ENCODE results near the gene ANKRD11.

ANKRD11 gene

DNA sequence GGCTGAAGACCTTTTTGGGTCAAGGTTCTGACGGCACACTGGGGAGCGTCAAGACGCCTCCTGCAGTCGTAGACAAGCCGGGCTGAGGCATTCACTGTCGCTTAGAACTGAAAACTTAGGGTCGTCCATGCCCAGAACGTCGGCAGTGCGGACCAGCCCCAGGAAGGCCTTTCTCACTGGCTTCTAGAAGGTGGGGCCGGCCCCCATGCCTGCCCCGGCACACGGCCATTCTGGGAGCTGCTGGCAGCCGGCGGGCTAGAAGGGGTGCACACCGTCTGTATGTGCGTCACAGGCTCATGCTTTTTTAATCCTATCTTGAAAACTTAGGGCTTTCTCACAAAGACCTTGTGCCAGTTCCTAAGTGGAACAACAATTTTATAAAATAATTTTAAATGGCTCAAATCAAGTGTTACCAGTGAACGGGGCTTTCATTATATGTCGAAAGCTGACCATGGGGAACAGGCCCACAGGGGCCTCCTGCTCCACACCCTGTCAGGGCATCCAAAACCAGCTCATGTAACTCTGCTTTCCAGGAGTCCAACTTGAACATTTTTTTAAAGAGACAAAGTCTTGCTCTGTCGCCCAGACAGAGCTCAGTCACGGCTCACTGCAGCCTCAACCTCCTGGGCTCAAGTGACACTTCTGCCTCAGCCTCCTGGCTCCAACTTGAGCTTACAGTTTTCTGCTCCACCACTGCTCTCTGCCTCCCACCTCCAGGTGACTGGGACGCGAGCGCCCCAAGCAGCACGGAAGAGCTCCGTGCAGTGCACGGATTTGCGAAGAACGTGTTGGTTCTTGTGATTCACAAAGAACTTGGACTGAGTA is 111.2 kb downstream of the ANKRD11 start:
- no peak for FAIRE-seq

DNA sequence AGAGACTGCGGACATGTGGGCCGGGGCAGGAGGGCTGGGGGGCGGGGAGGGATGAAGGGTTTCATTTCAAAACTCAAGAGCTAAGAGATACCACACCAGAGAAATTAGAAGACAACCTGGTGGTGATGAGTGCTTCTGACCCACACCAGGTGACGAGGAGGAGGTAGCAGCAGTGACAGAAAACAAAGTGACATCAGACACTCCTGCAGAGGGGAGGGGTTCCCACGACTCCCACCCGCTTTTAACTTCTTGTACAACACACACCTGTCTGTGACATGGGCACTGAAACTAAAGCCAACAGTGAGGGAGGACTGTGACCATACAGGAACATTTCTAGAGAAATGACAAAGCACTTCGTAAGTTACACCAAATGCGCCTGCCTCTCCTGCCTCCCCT is 112.9 kb downstream of the ANKRD11 start:
- FAIRE-seq = no peak

DNA sequence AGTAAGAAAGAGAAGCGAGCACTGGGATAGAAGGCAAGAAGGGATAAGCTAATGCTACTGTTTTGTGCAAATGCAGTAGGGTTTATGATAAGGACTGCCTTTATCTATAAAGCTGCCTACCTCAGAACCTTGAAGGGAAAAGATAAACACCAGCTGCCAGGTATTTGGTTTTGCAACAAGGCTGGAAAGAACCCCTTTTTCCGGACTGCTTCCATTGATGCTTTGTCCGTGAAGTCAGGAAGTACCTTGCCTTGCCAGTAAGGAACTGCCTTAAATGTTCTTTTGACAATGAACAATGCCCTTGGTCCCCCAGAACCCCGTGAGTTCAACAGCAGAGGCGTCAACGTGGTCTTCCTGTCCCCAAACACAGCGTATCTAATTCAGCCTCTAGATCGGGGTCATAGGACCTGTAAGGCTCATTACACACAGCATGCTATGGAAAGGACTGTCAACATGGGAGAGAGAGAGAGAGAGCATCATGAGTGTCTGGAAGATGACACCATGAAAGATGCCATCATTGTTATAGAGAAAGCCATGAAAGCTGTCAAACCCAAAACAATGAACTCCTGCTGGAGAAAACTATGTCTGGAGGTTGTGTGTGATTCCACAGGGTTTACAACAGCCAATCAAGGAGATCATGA is 113.4 kb downstream of the ANKRD11 start:
- FAIRE-seq = no peak

DNA sequence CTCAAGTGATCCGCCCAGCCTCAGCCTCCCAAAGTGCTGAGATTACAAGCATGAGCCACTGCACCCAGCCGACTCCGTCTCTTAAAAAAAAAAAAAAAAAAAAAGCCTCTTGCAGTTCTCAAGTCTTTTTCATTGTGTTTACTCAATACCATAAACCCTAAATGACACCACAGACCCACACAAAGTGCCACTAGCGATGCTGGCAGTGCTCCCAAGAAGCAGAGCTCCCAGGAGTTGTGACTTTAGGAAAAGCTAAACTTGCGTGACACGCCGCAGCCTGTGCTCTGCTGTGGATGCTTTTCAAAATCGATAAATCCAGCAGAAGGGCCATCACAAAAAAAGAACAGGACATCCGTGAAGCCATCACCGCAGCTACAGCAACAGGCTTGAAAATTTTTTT is 114.7 kb downstream of the ANKRD11 start:
- FAIRE-seq = no peak

DNA sequence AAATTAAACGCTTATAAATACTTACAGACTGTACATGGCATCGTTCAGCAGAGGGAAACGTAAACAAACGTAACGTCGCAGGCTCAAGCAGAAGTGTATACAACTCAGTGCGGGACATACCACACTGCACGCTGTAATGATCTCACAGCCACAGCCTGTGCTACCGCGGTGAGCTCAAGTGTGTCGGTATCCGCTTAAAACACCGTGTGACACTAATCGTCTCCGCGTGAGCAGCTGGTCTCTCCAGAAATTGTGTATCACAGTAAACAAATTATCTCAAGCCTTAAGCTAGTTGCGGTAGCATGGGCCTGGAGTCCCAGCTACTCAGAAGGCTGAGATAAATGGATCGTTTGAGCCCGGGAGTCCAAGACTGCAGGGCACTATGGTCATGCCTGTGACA is 115.3 kb downstream of the ANKRD11 start:
- no peak for FAIRE-seq

DNA sequence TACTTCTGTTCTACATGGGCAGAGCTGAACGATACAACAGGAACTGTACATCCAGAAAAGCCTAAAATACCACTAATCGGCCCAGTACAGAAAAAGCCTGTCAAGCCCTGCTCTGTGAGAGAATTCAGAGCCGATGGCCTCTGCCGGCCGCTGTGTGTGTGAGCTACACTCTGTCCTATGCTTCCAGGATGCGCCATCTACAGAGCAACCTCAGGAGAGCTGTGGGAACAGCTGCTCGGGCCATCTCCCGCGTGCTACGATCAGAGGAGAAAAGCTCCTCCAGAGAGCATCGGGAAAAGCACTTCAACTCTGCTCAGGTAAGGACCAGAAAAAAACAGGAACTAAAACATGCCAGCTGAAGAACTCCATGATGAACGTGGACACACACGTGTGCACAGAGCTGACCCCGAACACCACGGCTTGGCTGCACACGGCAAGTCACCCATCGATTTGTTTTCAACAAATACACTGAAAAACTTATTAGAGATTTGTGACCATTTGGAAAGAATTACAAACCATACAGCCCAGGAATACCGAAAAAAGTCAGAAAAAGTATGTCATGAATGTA is 115.9 kb downstream of the ANKRD11 start:
- no peak for FAIRE-seq

DNA sequence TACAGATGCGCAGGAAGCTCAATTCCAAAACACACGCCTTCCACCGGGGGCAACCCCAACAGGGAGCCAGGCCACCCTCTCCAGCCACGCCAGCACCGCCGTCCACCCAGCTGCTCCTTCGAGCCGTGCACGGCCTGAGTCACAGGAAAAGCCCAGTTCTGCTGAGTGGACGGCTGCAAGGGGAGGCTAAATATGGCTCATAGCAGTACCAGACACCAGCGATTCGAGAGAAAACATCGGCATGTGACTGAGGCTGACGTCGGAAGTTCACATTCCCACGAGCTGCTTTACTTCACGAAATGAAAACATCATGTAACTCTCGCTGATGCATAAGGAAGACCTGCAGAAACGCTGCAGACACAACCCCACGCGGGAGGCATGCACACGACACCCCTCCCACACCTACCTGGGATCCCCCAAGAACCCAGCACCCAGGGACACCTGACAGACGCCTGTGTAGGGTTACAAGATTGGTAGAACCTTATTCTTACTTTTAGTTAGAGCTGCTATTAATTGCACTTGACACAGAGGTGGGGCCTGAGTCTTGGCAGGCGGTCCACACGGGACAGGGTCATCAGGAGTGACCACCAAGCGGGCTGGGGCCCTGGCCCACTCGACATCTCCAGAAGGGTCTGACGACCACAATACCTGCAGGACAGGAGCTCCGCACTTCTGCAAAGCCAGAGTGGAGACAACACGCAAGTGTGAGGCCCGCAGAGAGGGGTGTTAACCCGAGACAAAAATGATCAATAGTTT is 116.8 kb downstream of the ANKRD11 start:
- no peak for FAIRE-seq

DNA sequence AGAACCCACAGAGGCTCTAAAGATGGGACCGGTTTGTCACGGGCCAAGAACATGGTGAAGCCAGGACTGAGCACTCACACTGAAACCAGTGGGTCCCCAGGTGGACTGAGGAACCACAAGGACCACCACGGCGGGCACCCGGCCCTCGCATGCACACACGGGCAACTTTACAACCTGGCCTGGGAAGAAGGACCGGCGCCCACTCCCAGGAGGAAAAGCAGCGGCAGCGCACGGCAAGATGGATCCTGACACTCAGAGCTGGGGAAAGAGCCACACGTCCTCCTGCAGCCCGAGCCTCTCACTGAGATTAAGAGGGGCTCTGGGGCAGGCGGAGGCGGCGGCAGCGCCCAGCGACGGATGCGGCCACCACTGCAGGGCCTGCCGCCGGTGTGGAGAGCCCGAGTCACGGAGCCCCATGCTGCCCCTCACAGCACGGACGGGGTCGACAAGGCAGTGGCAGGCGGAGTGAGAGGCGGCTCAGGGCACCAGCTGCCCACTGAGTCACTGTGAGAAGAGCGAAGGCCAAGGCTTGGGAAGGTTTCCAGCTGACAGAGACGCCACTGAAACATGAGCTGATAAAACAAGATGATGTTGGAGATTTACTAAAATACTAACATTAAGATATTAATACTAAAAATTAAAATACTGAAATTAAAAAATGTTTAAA is 118.3 kb downstream of the ANKRD11 start:
- FAIRE-seq = no peak

DNA sequence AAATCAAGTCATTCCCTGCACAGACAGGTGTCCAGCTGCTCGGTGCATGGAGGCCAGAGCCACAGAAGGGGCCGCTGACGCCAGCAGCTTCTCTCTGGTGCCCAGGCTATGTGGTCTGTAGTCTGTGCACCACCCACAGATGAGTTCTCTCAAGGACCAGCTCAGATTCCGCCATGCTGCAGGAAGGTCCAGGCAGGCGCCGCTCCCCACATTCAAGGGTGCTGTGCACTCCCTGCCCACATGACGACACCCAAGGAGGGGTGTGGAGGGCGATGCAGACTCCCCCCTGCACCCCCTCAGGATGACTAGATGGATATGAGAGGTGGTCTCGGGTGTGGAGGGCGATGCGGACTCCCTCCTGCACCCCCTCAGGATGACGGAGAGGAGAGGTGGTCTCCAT is 119.0 kb downstream of the ANKRD11 start:
- no peak for FAIRE-seq

DNA sequence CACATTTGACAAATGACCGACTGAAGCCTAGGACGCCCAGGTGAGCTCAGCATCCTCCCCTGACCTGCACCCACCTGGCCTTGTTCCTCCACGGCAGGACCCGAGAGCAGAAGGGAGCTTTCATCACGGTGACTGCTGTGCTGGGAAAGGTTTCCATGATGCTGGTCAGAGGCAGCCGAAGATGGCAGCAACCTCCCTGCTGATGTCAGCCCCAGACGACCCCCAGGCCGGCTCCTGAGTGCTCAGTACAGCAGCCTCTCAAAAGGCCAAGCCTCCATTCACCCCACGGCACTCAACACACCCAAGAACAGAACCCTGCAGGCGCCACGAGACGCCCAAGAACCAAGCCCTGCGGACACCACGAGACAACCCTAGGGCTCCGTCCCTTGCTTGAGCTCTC is 119.8 kb downstream of the ANKRD11 start:
- no peak for FAIRE-seq

DNA sequence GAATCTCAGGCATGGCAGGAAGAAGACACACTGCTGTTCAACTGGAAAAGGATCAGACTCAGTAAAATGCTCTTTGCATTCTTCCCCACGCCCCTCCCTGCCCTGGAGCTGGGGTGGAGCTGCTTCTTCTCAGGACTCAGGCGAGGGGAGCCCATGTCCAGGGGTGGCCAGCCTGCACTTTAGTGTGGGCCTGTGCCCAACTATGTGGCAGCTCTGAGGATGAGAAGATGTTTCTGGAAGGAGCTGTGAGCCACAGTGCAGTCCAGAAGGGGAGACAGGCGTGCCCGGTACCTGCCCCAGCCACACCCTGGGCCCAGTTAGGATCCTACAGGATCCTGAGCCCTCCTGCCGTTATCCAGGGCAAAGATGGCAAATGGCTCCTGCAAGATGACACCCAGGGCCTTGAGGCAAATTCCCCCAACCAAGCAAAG is 120.3 kb downstream of the ANKRD11 start:
- no peak for FAIRE-seq

DNA sequence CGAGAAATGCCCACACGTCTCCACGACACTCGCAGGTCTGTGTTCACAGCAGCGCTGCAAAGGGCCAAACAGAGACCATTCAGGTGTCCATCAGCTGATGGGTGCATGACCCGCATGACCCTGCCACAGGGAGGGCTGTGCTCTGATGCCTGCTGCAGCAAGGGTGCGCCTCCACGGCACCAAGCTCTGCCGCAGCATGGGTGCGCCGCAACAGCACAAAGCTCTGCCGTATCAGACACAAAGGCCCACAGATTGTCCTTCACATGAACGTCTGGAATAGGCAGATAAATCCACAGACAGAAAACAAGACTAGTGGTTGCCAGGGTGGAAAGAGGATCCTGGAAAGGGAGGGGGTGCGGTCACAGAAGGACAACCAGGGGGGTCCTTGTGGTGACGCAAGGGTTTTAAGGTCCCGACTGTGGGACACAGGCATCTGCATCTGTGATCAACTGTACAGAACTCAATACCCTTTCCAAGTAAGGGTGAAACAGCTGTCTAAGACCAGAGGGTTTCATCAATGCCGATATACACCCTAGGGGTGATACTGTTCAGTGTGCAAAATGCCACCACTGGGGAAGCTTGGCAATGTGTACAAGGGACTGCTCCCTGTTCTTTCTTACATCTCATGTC is 121.0 kb downstream of the ANKRD11 start:
- FAIRE-seq = no peak

DNA sequence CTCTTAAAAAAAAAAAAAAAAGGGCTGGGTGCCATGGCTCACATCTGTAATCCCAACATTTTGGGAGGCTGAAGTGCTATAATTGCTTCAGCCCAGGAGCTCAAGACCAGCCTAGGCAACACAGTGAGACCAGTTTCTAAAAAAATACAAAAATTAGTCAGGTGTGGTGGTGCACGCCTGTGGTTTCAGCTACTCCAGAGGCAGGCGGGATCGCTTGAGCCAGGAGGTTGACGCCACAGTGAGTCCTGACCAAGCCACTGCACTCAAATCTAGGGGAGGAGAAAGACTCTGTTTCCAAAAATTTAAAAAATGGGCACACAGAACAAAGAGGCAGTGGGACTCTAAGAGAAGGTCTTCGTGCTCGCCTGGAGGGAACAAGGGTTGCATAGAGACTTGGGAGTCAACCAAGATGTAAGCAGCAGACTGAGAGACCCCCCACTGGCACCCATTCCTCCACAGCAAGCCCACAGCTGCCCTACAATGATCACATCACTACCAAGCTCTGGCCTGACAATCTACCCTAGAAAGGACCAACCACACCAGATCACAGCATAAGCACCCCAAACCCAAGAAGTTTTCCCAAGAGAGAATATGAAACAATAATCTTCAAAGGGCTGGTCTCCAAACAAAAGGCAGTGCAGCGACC is 121.6 kb downstream of the ANKRD11 start:
- no peak for FAIRE-seq

DNA sequence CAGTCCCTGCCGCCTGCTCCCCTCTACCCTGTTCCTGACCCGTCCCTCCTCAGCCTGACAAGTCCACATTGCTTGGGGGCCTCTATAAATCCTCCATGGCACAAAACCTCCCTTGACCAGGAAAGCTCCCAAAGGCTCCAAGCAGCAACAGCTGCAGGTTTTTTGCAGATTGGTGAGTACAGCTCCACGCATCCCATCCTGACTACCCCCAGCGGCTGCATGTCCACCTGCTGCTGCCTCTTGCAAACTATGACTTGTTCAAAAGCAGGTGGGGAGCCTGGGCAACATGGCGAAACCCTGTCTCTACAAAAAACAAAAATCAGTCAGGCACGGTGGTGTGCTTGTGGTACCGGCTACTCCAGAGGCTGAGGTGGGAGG is 122.8 kb downstream of the ANKRD11 start:
- FAIRE-seq = no peak

DNA sequence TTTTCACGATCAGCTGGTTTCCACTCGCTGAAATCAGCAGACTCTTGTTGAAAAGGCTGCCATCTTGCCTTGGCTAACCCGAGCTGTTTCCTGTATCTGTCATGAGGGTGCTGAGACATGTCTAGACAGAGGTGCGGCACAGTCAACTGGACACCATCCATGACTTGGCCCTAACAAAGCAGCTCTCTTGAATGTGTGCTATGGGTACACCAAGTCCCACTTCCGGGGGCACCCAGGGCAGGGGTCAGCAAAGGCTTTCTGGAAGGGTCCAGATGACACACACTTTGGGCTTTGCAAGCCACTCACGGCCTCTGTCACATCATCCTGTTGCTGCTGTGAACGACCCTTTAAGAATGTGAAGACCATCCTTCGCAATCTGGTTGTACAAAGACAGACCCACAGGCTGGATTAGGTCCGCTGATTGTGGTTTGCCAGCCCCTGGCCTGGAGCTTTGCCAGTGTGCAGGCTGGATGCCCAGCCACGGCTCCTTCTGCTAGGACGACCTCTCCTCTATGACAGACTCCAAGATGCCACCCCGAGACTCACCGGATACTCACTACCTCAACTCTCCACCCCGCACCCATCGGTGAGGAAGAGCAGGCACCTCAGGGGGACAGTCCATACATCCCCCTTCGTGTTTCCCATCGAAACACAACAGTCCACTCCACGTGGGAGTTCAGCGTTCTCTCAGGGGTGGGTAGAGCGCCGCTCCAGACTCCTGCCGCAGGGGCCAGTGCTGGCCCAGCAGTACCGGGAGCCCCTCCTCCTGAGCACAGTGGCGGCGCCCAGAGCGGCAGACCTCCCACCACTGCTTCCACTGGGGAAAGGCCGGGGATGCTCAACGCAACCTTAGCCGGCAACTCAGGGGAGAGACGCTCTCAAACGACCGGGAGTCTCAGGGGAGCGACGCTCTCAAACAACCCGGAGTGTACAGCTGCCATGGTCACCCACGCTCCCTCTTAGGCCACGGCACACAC is 123.5 kb downstream of the ANKRD11 start:
- no peak for FAIRE-seq

DNA sequence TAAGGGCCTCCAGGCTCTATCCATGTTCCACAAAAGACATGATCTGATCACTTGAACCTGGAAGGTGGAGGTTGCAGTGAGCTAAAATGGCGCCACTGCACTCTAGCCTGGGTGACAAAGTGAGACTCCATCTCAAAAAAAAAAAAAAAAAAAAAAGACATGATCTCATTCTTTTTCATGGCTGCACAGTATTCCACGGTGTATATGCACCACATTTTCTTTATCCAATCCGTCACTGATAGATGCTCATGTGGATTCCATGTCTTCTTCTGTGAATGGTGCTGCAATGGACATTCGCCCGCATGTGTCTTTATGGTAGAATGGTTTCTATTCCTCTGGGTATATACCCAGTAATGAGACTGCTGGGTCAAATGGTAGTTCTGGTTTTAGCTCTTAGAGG is 124.4 kb downstream of the ANKRD11 start:
- FAIRE-seq = no peak

DNA sequence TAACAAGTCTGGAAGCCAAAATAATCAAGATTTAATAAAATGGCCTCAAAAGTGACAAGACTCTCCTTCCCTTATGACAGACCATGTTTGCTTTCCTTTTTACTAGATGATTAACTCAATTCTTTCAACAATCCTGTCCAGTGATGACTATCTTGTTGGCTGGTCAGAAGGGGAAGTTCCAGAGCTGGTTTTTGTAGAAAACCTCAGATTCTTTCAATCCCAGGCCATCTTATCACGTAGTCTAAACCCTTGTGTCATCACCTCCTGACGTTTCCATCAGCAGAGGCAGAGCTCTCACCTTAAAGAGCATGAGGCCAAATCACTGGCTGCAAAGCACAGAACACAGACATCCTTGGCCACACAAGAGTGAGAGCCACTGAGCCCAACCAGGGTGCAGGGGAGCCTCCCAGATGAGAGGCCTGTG is 125.3 kb downstream of the ANKRD11 start:
- no peak for FAIRE-seq

DNA sequence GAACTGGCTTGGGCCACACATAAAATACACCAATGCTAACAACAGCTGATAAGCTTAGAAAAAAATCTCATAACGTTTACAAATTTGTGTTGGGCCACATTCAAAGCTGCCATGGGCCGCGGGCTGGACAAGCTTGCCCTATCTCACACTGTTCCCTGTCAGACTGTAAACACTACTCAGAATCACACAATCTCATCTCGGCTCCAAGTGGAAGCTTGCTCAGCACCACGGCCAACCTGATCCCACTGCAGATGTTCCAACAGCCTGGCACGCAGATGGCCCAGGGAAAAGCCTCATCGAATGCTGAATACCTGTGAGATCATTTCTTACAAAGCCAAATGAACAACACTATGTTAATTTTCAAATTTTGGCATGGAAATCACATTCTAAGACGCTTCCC is 125.8 kb downstream of the ANKRD11 start:
- FAIRE-seq = no peak

DNA sequence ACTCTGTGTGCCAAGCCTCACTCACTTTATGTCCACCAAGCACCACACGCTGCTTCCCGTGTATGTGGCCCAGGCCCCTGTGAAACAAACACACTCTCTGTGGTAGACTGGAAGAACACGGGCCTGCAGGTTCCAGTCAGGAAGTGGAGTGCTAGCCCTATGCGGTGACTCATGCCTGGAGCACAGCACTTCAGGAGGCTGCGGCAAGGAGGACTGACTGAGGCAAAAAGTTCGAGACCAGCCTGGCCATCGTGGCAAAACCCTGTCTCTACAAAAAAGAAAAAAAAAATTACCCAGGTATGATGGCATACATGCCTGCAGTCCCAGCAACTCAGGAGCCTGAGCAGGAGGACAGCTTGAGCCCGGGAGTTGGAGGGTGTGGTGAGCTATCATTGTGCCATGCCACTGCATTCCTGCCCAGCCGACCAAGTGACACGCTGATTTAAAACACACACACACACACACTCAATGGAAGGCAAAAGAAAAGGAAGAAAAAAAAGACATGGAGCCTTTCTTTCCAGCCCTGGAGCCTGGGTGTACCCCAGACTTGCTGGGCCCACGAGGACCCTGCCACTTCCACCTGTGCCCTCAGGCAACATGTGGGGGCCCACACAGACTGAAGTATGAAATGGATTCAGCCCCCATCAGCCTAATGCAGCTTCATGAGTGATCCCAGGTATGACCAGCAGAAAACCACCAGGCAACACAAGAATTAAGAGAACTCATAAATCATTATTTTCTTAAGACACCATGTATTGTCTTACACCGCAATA is 126.6 kb downstream of the ANKRD11 start:
- no peak for FAIRE-seq
